ENCODE measurements around the gene PTPRS.
"Not testable (repeated sequence)": the region's sequence is repeated elsewhere in the genome, so short reads cannot be mapped to it uniquely, and the experiment has no call there.

The PTPRS gene

DNA sequence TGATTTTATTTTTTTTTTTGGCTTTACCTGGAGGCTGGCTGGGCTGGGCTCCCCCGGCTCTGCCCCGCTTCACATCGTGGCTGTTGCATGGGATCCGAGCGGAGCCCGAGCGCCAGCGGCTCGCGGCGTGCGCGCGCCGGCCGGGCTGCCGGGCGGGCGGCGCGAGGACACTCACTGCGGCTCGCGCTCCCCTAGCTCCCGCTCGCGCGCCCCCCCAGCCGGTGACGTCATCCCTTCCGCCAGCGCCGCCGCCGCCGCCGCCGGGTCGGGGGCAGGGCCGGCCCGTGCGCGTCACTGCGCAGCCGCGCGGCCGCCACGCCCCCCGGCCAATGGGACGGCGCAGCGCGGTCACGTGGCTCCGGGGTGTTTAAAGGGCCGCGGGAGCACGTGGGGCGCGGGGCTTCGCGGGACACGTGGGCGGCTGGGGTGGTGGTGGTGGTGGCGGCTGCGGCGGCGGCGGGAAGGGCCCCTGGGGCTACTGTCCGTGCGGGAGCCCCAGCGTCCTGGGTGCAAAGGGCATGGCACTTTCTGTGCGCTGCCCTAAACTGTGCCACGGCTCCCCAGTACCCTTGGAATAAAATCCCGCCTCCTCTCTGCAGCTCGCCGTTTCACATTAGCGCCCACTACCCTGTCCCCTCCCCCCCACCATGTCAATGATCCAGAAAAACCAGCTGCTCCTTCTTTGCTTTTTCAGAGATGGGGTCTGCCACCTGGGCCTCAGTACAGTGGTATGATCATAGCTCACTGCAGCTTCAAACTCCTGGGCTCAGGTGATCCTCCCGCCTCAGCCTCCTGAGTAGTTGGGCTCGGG, at the start of gene PTPRS:
PTPRS (minus strand) TSS at position 176 of the 811 bp plus-strand sequence. CDS start 54,672 bp downstream, outside the sequence.
- DNase-seq (ENCODE audit: low read depth): peak; percentile 19

DNA sequence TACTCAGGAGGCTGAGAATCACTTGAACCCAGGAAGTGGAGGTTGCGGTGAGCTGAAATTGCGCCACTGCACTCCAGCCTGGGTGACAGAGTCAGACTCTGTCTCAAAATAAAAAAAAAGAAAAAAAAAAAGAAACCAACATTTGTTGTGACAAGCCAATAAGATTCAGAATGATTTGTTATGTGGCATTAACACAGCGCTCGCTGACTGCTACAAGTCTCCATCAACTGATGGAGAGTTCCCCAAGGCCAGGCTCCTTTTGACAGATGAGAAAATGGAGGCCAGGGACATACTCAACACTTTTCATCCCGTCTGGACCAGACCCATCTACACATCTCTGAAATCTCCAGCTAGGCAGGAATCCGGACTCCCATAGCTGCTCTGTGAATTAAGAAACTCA, 48.7 kb upstream of the PTPRS start:
- DNase-seq (ENCODE audit: low read depth): no peak

GRCh38 chr19:5387472-5387871, 46.9 kb upstream of the PTPRS start:
- no peak for DNase-seq (ENCODE audit: low read depth)

DNA sequence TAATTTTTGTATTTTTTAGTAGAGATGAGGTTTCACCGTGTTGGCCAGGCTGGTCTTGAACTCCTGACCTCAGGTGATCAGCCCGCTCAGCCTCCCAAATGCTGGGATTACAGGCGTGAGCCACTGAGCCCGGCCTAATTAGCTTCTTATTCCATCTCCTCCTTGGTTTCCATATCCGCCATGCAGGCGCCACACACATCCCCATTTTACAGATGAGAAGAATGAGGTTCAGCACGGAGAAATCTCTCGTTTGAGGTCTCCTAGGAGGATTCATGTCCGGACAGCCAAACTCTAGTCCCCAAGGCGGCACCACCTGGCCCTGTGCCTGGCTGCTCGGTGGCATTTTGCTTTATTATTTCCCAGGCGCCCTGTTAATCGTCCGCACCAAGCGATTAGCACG, 46.2 kb upstream of the PTPRS start:
- no peak for DNase-seq (ENCODE audit: low read depth)

- not testable (repeated sequence) for DNase-seq (ENCODE audit: low read depth)
Observed at GRCh38 chr19:5381197-5381596, 40.6 kb upstream of the PTPRS start.

DNA sequence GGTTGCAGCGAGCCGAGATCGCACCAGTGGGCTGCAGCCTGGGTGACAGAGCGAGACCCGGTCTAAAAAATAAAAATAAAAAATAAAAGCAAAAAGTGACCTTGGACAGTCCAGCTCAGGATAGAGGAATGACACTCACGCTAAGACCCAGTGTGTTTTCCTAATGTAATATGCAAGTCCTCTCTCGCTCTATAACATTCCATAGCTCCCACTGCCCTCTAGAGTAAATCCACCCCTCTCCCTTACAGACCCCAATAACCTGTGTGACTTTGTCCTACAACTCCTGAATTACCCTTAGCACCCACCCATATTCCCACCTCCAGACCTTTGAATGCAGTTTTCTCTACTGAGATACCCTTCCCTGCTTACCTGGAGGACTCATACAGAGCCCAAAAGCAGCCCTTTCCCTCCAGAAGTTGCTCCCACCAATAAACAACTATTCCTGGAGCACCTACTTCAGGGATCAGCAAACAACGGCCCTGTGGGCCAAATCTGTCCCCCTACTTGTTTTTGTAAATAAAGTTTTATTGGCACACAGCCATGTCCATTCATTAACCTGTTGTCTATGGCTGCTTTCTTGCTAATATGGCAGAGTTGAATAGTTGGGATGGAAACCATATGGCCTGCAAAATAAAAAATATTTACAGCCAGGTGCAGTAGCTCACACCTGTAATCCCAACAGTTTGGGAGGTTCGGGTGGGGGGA, 39.8 kb upstream of the PTPRS start:
- no peak for DNase-seq (ENCODE audit: low read depth)

DNA sequence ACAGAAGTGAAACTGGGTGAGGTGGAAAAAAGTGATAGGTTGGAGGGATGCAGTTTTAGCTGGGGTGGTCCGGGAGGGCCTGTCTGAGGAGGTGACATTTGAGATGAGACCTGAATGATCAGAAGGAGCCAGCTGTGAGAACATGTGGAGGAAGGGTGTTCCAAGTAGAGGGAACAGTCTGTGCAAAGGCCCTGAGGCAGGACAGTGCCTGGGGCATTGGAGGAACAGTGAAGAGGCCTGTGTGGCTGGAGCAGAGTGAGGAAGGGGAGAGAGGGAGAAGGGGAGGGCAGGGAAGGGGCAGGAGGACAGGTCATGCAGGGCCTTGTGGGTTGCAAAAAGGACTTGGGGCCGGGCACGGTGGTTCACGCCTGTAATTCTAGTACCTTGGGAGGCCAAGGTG, 36.3 kb upstream of the PTPRS start:
- DNase-seq (ENCODE audit: low read depth): no peak

GRCh38 chr19:5372572-5373200, 32.1 kb upstream of the PTPRS start:
- DNase-seq (ENCODE audit: low read depth): no peak

DNA sequence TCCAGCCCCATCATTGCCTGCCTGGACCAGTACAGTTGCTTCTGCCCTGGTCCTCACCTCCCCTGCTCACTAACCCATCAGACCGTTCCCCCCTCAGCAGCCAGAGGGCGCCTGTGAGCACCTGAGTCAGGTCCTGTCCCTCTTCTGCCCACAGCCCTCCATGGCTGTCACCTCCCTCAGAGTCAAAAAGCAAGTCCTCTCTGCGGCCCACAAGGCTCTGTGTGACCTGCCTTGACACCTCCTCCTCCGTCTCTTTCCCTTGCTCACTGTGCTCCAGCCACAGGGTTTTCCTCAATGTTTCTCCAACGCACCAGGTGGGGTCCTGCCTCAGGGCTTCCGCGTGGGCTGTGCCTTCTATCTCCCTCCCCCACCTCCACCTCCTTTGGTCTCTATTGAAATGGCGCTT, 29.4 kb upstream of the PTPRS start:
- no peak for DNase-seq (ENCODE audit: low read depth)

GRCh38 chr19:5369304-5369703, 28.7 kb upstream of the PTPRS start:
- no peak for DNase-seq (ENCODE audit: low read depth)

DNA sequence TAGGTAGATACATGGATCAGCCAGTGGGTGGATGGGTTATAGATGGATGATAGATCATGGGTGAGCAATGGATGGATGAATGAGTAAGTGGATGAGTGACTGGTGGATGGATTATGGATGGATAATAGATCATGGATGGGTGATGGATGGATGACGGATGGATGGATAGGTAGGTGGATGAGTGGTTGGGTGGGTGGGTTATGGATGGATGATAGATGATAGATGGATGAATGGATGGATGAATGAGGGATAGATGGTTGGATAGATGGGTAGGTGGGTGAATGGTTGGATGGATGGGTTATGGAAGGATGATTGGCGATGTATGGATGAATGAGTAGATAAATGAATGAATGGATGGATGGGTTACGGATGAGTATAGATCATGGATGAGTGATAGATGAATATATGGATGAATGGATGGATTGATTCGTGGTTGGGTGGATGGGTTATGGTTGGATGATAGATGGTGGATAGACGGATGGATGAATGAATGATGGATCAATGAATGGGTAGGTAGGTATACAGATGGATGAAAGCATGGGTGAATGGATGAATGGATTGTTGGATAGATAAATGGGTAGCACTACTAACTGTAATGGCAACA, 27.0 kb upstream of the PTPRS start:
- DNase-seq (ENCODE audit: low read depth): no peak

DNA sequence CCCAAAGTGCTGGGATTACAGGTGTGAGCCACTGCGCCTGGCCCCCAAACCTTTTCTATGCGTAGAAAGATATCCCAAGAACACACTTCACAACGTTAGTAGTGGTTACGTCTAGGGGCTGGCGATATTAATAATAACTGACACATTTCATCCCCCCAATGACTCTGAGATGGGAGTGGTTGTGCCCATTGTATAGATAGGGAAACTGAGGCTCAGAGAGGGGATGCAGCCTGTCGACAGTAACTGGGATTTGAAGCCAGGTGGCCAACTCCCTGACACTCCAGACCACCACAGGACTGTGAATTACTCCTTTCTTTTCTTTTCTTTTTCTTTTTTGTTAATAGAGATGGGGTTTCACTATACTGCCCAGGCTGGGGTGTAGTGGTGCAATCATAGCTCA, 25.3 kb upstream of the PTPRS start:
- no peak for DNase-seq (ENCODE audit: low read depth)

DNA sequence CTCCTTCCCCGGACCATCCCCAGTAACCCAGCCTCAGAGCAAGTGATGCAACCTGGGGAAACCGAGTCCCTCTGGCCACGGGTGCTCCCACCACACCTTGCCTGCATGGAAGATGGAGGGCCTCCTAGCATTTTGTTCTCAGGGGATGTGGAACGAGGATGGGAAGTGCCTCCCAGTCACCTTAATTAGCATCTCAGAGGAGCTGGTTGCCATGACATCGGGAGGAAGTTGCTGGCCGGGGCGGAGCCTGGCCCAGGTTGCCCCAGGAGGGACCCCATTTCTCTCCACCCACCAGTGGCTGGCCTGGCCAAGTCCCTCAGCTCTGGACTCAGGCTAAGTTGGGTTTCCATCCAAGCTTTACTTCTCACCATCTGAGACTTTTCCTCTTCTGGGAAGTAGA, 24.1 kb upstream of the PTPRS start:
- DNase-seq (ENCODE audit: low read depth): no peak

GRCh38 chr19:5361839-5362238, 21.2 kb upstream of the PTPRS start:
- not testable (repeated sequence) for DNase-seq (ENCODE audit: low read depth)

GRCh38 chr19:5361407-5361806, 20.8 kb upstream of the PTPRS start:
- no peak for DNase-seq (ENCODE audit: low read depth)

- DNase-seq (ENCODE audit: low read depth): no peak
Observed at GRCh38 chr19:5360003-5360780, 19.6 kb upstream of the PTPRS start.

DNA sequence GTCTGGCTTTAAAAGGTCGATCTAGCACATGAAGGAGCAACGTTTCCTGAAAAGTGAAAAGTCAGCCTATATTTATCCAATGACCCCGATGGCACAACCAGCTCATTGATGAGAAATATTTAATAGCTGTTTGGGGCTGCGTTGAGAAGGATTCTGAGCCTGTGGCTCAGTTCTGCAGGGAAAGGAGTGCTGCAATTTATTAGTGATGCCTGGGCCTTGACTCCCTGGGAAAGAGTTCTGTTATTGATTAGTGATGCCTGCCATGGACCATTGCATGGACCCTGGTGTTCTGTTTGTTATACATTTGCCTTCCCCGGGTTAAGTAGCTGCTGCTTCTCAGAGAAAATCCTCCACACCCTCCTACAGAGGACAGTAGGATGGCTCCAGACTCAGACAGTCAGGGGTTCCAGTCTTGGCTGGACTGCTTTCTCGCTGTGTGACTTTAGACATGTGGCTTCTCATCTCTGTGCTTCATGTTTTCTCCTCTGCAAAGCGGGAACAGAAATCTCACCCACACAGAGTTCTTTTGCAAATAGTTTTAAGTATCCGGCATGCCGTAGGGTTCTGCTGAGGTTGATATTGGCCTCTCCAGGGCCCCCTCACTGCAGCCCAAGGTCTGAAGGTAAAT, 17.7 kb upstream of the PTPRS start:
- DNase-seq (ENCODE audit: low read depth): no peak

- DNase-seq (ENCODE audit: low read depth): no peak
Observed at GRCh38 chr19:5357584-5357983, 17.0 kb upstream of the PTPRS start.

- no peak for DNase-seq (ENCODE audit: low read depth)
Observed at GRCh38 chr19:5356918-5357317, 16.3 kb upstream of the PTPRS start.

DNA sequence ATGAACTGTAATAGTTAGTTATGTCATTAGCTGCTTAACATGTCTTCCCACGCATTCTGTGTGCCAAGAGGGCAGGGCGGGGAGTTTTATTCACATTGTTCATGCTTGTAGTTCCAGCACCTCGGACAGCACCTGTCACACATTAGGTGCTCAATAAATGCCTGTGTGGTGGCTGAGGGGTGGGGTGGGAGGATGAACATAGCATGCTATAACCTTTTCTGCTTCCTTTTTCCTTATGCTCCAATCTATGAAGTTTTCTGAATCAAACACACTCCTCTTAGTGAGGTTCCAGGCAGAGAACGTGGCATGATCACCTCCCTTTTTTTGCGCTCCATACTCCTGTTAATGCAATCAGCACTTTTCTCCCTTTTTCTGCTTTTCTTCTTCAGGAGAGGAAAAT, 15.8 kb upstream of the PTPRS start:
- no peak for DNase-seq (ENCODE audit: low read depth)

- DNase-seq (ENCODE audit: low read depth): no peak
Observed at GRCh38 chr19:5355693-5356092, 15.1 kb upstream of the PTPRS start.
